Spleen (tissue), 11 donors: ENCODE results near the gene POLR2H. TPM values are rescaled to one million over a fixed set of nuclear protein-coding genes. Genes with fewer than 3 reads are reported as not detected.

Experiments used
- DNase-seq: peaks from one replicate; pipeline ENCODE4 v3.0.0-alpha.2; 2020
- H3K27ac ChIP-seq, 8 donors: fragments of 200-600 bp; sonication (generic) in 7 of 8; 1 replicate in 4 of 8; 2 replicates in 4 of 8; pipeline versions ENCODE4 v1.5.0 to v1.8.0; 2016 to 2021; ENCODE audit warnings: inconsistent platforms in 4 of 8, mild to moderate bottlenecking in 4 of 8, moderate library complexity in 1 of 8
- H3K27me3 ChIP-seq, 7 donors: fragments of 200-600 bp; sonication (generic) in 6 of 7; replicated peaks in 1 of 7; 1 replicate in 4 of 7; 2 replicates in 3 of 7; pipeline versions ENCODE4 v1.5.0 to v1.8.0; 2016 to 2021; ENCODE audit warnings: inconsistent platforms in 3 of 7, mild to moderate bottlenecking in 1 of 7
- H3K36me3 ChIP-seq, 6 donors: fragments of 200-600 bp; sonication (generic) in 5 of 6; 1 replicate in 4 of 6; 2 replicates in 2 of 6; pipeline versions ENCODE4 v1.5.0 to v1.8.0; 2016 to 2021; ENCODE audit warnings: inconsistent platforms in 2 of 6
- H3K4me1 ChIP-seq, 6 donors: fragments of 200-600 bp; sonication (generic) in 5 of 6; 1 replicate in 3 of 6; 2 replicates in 3 of 6; pipeline versions ENCODE4 v1.5.0 to v1.8.0; 2016 to 2021; ENCODE audit warnings: inconsistent platforms in 3 of 6
- H3K4me3 ChIP-seq, 8 donors: fragments of 200-600 bp; sonication (generic) in 7 of 8; 1 replicate in 4 of 8; 2 replicates in 4 of 8; pipeline versions ENCODE4 v1.5.0 to v1.8.0; 2016 to 2021; ENCODE audit warnings: inconsistent platforms in 4 of 8, mild to moderate bottlenecking in 4 of 8, moderate library complexity in 2 of 8
- H3K9me3 ChIP-seq, 8 donors: fragments of 200-600 bp; sonication (generic) in 7 of 8; 1 replicate in 4 of 8; 2 replicates in 4 of 8; pipeline versions ENCODE4 v1.5.0 to v1.8.0; 2016 to 2021; ENCODE audit warnings: inconsistent platforms in 4 of 8
- CTCF ChIP-seq, 11 experiments: fragments of 200-600 bp in 7 of 11; fragments of 450-650 bp in 4 of 11; sonication (generic) in 4 of 11; IDR thresholded peaks in 8 of 11; conservative IDR thresholded peaks in 3 of 11; 1 replicate in 7 of 11; 2 replicates in 4 of 11; pipeline versions ENCODE4 v1.4.0 to v1.8.0; 2016 to 2021; ENCODE audit warnings: antibody characterized with exemption in 11 of 11, inconsistent platforms in 4 of 11, mild to moderate bottlenecking in 1 of 11
- POLR2A ChIP-seq, 3 donors: fragments of 450-650 bp; IDR thresholded peaks; one replicate each; pipeline ENCODE4 v1.5.1; 2017; ENCODE audit warnings: antibody characterized with exemption in 3 of 3, mild to moderate bottlenecking in 1 of 3
- POLR2AphosphoS5 ChIP-seq, 3 donors: sonication (generic); formaldehyde crosslinking; IDR thresholded peaks; one replicate each; pipeline ENCODE4 v1.5.1; 2017; ENCODE audit warnings: antibody characterized with exemption in 3 of 3
- WGBS, 5 donors: extraction: QIAGEN DNeasy Blood & Tissue Kit in 3 of 5; methylation state at CpG; one replicate each; pipeline versions ENCODE4 v1.1.5 to v1.1.7; 2013 to 2018; 5-methylcytosine and 5-hydroxymethylcytosine counted together
- intact Hi-C: fragments of 100-400 bp; cut with DNase I; formaldehyde crosslinking; loops from one replicate; pipeline ENCODE4 v1.15.0; 2023; ENCODE audit warnings: low total_unique reads
- polyA plus RNA-seq, 3 donors: library from polyadenylated mRNA; stranded (reverse); fragments of 200-250 nt; gene quantifications; one replicate each; pipeline ENCODE4 v1.2.1, GENCODE V29; 2013
- total RNA-seq, 7 donors: library from RNA; depleted of rRNA in 3 of 7; stranded (reverse); fragments of >200 nt in 3 of 7; fragmentation: NEBNext Ultra II Directional in 4 of 7; extraction: Animal tissue kit (Norgen Biotek cat#: 25700) in 4 of 7; gene quantifications; one replicate each; pipeline versions ENCODE4 v1.1.0 to v1.2.1, GENCODE V29; 2016 to 2021
- donor health status: healthy with polysubstance abuse.
- donor health status: DM: no; HTN: no; CAD: no; lungs with moderate emphysema.
- donor health status: DM: no; HTN: no; CAD: no.
- donor health status: Bipolar disorder and iron deficiency.
- donor health status: healthy.
- donor health status: DM: no; HTN: no; CAD: no.
- donor health status: DM: yes; HTN: yes; CAD: no.

POLR2H gene
- total and polyA plus RNA-seq, 10 donors: 42.5 to 139 (median 86.6) TPM

DNA sequence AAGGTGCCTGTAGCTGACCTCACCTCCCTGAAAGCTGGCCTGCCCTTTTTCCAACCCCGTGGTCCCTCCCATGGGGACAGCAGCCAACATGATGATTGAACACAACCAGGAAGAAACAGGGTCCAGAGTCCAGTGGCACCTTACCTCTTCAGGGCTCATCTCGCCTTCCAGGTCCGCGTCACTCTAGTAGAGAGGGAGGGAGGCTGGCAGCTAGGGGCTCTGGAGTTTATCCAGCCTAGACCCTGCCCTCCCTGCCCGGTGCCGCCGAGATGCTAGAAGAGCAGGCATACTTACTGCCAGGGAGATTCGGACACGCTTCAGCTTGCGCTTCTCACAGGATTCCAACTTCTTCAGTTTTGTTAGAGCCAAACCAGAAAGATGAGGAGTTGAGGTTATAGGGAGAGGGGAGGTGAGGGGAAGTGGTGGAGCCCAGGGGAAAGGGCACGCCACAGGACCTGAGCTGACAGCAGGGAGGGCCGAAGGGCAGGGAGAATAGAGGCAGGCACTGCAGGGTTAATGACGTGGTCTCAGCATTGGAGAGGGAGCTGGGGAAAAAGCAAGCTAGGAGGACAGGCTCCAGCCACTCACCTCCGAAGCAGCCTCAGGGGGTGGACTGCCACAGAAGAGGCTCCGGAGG, 9.2 kb upstream of the POLR2H start:
- intact Hi-C loops: no loop called here
- no peak for TF ChIP-seq POLR2A (IDR thresholded peaks at IDR 0.05)
- no peak for TF ChIP-seq CTCF (IDR thresholded peaks at IDR 0.05 in 8 of 11, conservative IDR thresholded peaks at IDR 0.05 in 3 of 11)
- TF ChIP-seq POLR2AphosphoS5 (IDR thresholded peaks at IDR 0.05): no peak
- H3K9me3 ChIP-seq: no peaks in the 10 kb centered on the region
- H3K27ac ChIP-seq: no peak overlapping the region
- H3K4me1 ChIP-seq: peaks cover 0 to 20% (median 7%) of the 10 kb centered on the region in 6 donors
- H3K27me3 ChIP-seq: no peaks in the 10 kb centered on the region
- 83 to 96% (median 91%) methylated on average over 15 of the region's 15 CpGs for WGBS, 5 donors
- no peak overlapping the region for H3K4me3 ChIP-seq
- no peak for DNase-seq
- H3K36me3 ChIP-seq: peaks cover 0 to 9% (median 0%) of the 10 kb centered on the region in 6 donors

- Histone ChIP-seq H3K9me3 (no peaks in the 10 kb centered on the region), H3K27ac (no peak overlapping the region), H3K27me3 (no peaks in the 10 kb centered on the region), H3K36me3 (peaks cover 0 to 15% (median 0%) of the 10 kb centered on the region in 6 donors), H3K4me3 (no peak overlapping the region), H3K4me1 (peaks cover 0 to 17% (median 7%) of the 10 kb centered on the region in 6 donors)
- no peak for DNase-seq
- TF ChIP-seq POLR2AphosphoS5 (IDR thresholded peaks at IDR 0.05) (no peak), CTCF (IDR thresholded peaks at IDR 0.05 in 8 of 11, conservative IDR thresholded peaks at IDR 0.05 in 3 of 11) (no peak), POLR2A (IDR thresholded peaks at IDR 0.05) (no peak)
- 70 to 93% (median 90%) methylated on average over 2 to 11 of the region's 11 CpGs for WGBS, 5 donors
- intact Hi-C loops: no loop called here
These were observed 8.5 kb upstream of the POLR2H start for GRCh38 chr3:184352897-184353545.

GRCh38 chr3:184353546-184353941, 8.0 kb upstream of the POLR2H start:
- TF ChIP-seq POLR2A (IDR thresholded peaks at IDR 0.05): no peak
- TF ChIP-seq CTCF (IDR thresholded peaks at IDR 0.05 in 8 of 11, conservative IDR thresholded peaks at IDR 0.05 in 3 of 11): no peak
- no peak for TF ChIP-seq POLR2AphosphoS5 (IDR thresholded peaks at IDR 0.05)
- no peaks in the 10 kb centered on the region for H3K27me3 ChIP-seq
- no peak overlapping the region for H3K4me3 ChIP-seq
- H3K36me3 ChIP-seq: peaks cover 0 to 15% (median 0%) of the 10 kb centered on the region in 6 donors
- DNase-seq: no peak
- no peaks in the 10 kb centered on the region for H3K9me3 ChIP-seq
- intact Hi-C loops: no loop called here
- no peak overlapping the region for H3K27ac ChIP-seq
- 84 to 96% (median 93%) methylated on average over 6 to 11 of the region's 11 CpGs for WGBS, 5 donors
- peaks cover 0 to 19% (median 8%) of the 10 kb centered on the region in 6 donors for H3K4me1 ChIP-seq

GRCh38 chr3:184354121-184354728, 7.3 kb upstream of the POLR2H start:
- TF ChIP-seq POLR2A (IDR thresholded peaks at IDR 0.05): no peak
- peak; percentile 47 to 89 (median 69) for TF ChIP-seq CTCF (IDR thresholded peaks at IDR 0.05 in 8 of 11, conservative IDR thresholded peaks at IDR 0.05 in 3 of 11)
- TF ChIP-seq POLR2AphosphoS5 (IDR thresholded peaks at IDR 0.05): no peak
- Histone ChIP-seq H3K4me1 (peaks cover 0 to 25% (median 11%) of the 10 kb centered on the region in 6 donors), H3K27me3 (no peaks in the 10 kb centered on the region), H3K9me3 (no peaks in the 10 kb centered on the region), H3K4me3 (peak overlapping the region in 1 of 8 donors; percentile 17), H3K36me3 (peaks cover 0 to 15% (median 0%) of the 10 kb centered on the region in 6 donors), H3K27ac (no peak overlapping the region)
- WGBS, 5 donors: 37 to 48% (median 42%) methylated on average over 9 to 18 of the region's 18 CpGs
- intact Hi-C loops: no loop called here
- no peak for DNase-seq
